Loucy (cell line): ENCODE results near the gene SLC25A30.

Experiments
- EZH2phosphoT487 ChIP-seq: fragments of 200-600 bp; IDR thresholded peaks from 2 replicates; pipeline ENCODE4 v1.6.1; 2018; ENCODE audit warnings: antibody characterized with exemption, mild to moderate bottlenecking, moderate library complexity, borderline replicate concordance
- TF ChIP-seq, protein P1 (sequence below): fragments of 200-600 bp; sonication (generic); conservative IDR thresholded peaks from 2 replicates; pipeline ENCODE4 v1.5.1; 2014; ENCODE audit warnings: mild to moderate bottlenecking, antibody characterized with exemption, low read length

DNA sequence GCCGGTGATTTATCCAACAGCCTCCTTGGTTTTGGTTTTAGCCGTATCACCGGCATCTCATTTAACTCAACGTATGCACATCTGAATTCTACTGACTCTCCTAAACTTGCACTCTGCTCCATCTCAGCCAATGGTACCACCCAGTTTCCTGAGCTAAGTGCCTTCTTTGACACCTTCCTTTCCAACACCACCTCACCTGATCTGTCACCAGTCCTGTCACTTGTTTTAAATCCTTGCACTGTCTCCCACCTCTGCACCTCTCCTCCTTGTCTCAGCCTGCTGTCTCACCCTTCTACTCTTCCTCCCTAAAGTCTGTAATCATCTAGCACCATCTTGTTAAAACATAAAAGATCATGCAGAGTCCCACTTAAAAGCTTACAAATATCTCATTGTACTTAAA, 49.1 kb downstream of the SLC25A30 start:
- TF ChIP-seq, protein P1, sequence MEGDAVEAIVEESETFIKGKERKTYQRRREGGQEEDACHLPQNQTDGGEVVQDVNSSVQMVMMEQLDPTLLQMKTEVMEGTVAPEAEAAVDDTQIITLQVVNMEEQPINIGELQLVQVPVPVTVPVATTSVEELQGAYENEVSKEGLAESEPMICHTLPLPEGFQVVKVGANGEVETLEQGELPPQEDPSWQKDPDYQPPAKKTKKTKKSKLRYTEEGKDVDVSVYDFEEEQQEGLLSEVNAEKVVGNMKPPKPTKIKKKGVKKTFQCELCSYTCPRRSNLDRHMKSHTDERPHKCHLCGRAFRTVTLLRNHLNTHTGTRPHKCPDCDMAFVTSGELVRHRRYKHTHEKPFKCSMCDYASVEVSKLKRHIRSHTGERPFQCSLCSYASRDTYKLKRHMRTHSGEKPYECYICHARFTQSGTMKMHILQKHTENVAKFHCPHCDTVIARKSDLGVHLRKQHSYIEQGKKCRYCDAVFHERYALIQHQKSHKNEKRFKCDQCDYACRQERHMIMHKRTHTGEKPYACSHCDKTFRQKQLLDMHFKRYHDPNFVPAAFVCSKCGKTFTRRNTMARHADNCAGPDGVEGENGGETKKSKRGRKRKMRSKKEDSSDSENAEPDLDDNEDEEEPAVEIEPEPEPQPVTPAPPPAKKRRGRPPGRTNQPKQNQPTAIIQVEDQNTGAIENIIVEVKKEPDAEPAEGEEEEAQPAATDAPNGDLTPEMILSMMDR, result no peak
- TF ChIP-seq EZH2phosphoT487, result no peak
